ENCODE measurements around the gene RFTN1. TPM values are rescaled to one million over a fixed set of nuclear protein-coding genes. Genes with fewer than 3 reads are reported as not detected.

The RFTN1 gene
- total and polyA plus RNA-seq, 2 of the 8 experiments (the other 6 are each of a cell fraction or from before 2014, with no cell fraction given), result 4.6 to 6.7 TPM

DNA sequence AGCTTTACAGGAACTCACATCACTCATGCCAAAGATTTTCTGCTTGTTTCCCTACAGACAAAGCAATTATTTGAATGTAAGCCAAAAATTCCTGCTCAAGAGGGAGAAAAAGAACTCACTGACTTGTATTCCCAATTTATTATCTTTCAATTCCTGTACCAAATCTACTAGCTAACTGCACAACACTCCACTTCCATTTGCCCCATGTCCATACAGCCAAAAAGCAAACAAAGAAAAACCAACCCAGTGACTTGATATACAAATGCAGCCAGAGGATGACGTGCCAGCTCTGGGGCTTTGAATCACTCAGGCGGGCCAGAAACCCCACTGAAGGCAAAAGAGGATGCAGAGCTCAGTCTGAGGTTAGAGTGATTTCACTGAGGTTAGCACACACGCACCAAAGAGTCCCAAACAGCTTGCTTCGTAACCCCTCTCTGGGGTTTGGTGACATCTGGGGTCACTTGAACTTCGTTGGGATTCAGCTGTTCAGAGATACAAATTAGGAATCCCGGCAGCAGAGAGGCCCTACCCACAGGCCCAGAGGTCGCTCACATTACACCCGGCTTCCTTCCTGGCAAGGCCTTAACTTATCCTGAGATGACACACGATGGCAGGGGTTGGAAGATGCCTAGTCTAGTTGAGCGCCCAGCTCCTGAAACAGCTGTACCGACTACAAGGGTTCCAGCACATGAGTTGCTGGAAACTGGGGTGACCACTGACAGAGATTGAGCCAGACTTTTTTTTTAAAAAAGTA lies 1.6 kb downstream of the RFTN1 start:
- Histone ChIP-seq H3K4me3 (ENCODE audit: extremely low read depth in 1 of 4, insufficient read depth in 2 of 4, low read depth in 3 of 4, low read length in 4 of 4) (peak overlapping the region in 2 of 4 experiments; percentile 60 to 84; a peak in 4 of 8 replicates), H2BK120ac (replicated peaks; ENCODE audit: low read depth, low read length) (no peak overlapping the region), H3K4me1 (replicated peaks in 1 of 4; ENCODE audit: control insufficient read depth in 3 of 4, insufficient read depth in 4 of 4, low read length in 3 of 4) (peaks cover 4 to 23% (median 7%) of the 10 kb centered on the region in 4 experiments)

More for the DNA sequence above, 1.6 kb downstream of the RFTN1 start:
- Histone ChIP-seq H3K23ac (ENCODE audit: insufficient read length) (no peak overlapping the region), H3K27ac (ENCODE audit: low read depth, low read length) (no peak overlapping the region), H4K5ac (ENCODE audit: insufficient read length, low read depth, low read length) (no peak overlapping the region), H3K18ac (ENCODE audit: extremely low read depth, low read length) (no peak overlapping the region), H2AK5ac (ENCODE audit: low read depth, low read length) (no peak overlapping the region), H2BK20ac (ENCODE audit: low read length) (no peak overlapping the region), H3K4me2 (ENCODE audit: insufficient read depth in 1 of 2, low read depth in 2 of 2, low read length in 2 of 2) (peak overlapping the region in 1 of 2 experiments; percentile 96; a peak in 3 of 4 replicates), H4K8ac (ENCODE audit: extremely low read depth, insufficient read depth, low read length) (no peak overlapping the region), H3K9ac (replicated peaks in 1 of 4; ENCODE audit: extremely low read depth in 1 of 4, low read depth in 3 of 4, low read length in 3 of 4) (no peak overlapping the region), H2BK15ac (ENCODE audit: low read length) (no peak overlapping the region), H3K36me3 (ENCODE audit: control insufficient read depth in 2 of 4, insufficient read depth in 4 of 4, low read length in 3 of 4) (no peaks in the 10 kb centered on the region), H3K79me1 (ENCODE audit: low read depth, low read length) (no peaks in the 10 kb centered on the region), H3K14ac (ENCODE audit: insufficient read length) (no peak overlapping the region), H2BK12ac (ENCODE audit: low read depth, low read length) (0 out of 2 replicates have a peak overlapping the region, but pooled peaks have one; percentile 78), H2AFZ (ENCODE audit: low read length) (no peak overlapping the region), H4K20me1 (replicated peaks in 1 of 2; ENCODE audit: control insufficient read depth in 1 of 2, insufficient read depth in 2 of 2, low read length in 2 of 2) (peaks cover 0 to 3% of the 10 kb centered on the region in 2 experiments), H3K4ac (replicated peaks; ENCODE audit: insufficient read length, low read depth, low read length) (no peak overlapping the region), H3K79me2 (ENCODE audit: control insufficient read depth in 1 of 2, insufficient read depth in 2 of 2, low read length in 2 of 2) (no peaks in the 10 kb centered on the region), H4K91ac (replicated peaks; ENCODE audit: insufficient read length, low read length) (no peak overlapping the region), H3K23me2 (ENCODE audit: low read depth, low read length) (peaks cover 14% of the 10 kb centered on the region; the same call in 1 of the 2 replicates), H3K56ac (replicated peaks; ENCODE audit: insufficient read length, low read depth, low read length) (no peak overlapping the region), H3K27me3 (replicated peaks in 1 of 4; ENCODE audit: control insufficient read depth in 3 of 4, extremely low read depth in 1 of 4, insufficient read depth in 3 of 4, low read length in 3 of 4) (peaks cover 15 to 33% (median 31%) of the 10 kb centered on the region in 4 experiments), H3K9me3 (ENCODE audit: insufficient read depth in 2 of 2, low read depth in 1 of 2, low read length in 1 of 2) (no peaks in the 10 kb centered on the region), H2BK5ac (ENCODE audit: low read depth, low read length) (no peak overlapping the region)
- DNase-seq (ENCODE audit: low read depth in 1 of 2, low spot score in 2 of 2) (no peak), FAIRE-seq (no peak)
- WGBS, 2 experiments (ENCODE audit: extremely low coverage in 1 of 2, insufficient coverage in 1 of 2, insufficient read length in 1 of 2, insufficient replicate concordance in 2 of 2, low coverage in 1 of 2, low lambda C conversion rate in 2 of 2, missing lambda C conversion rate in 1 of 2), result 71% methylated on average over 11 of the region's 11 CpGs; no CpG with 5 or more reads in 1 of the 2 experiments
- TF ChIP-seq, protein P1, sequence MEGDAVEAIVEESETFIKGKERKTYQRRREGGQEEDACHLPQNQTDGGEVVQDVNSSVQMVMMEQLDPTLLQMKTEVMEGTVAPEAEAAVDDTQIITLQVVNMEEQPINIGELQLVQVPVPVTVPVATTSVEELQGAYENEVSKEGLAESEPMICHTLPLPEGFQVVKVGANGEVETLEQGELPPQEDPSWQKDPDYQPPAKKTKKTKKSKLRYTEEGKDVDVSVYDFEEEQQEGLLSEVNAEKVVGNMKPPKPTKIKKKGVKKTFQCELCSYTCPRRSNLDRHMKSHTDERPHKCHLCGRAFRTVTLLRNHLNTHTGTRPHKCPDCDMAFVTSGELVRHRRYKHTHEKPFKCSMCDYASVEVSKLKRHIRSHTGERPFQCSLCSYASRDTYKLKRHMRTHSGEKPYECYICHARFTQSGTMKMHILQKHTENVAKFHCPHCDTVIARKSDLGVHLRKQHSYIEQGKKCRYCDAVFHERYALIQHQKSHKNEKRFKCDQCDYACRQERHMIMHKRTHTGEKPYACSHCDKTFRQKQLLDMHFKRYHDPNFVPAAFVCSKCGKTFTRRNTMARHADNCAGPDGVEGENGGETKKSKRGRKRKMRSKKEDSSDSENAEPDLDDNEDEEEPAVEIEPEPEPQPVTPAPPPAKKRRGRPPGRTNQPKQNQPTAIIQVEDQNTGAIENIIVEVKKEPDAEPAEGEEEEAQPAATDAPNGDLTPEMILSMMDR (IDR thresholded peaks at IDR 0.05; ENCODE audit: control extremely low read depth in 1 of 3, insufficient read depth in 1 of 3, low read depth in 1 of 3, low read length in 3 of 3), result peak in 1 of 3 experiments; percentile 8; a peak in 1 of 4 replicates
- TF ChIP-seq FOSL1 (IDR thresholded peaks at IDR 0.05; ENCODE audit: insufficient read depth, low read depth, low read length), result no peak
- TF ChIP-seq RAD21 (IDR thresholded peaks at IDR 0.05 in 1 of 2, conservative IDR thresholded peaks at IDR 0.05 in 1 of 2; ENCODE audit: low read depth in 2 of 2, low read length in 2 of 2), result peak; percentile 34 to 57
- POLR2A ChIA-PET (ENCODE audit: partially characterized antibody), result interaction anchor here (1.1 kb wide), 1 partner anchor 90 kb away, joined by 3 read pairs; no protein-coding TSS in a partner anchor
- CTCF ChIA-PET (ENCODE audit: partially characterized antibody), result interaction anchor here (0.7 to 2.7 kb wide), 14 partner anchors 11 to 222 kb away, joined by 3 to 13 read pairs (median 4); no protein-coding TSS in a partner anchor

All from H1 (cell line).